Endothelial cell (in vitro differentiated cells): ENCODE measurements around the gene TPM3. TPM values are rescaled to one million over a fixed set of nuclear protein-coding genes. Genes with fewer than 3 reads are reported as not detected.
A peak's percentile ranks its signal among the peaks of the same experiment; 100 is the strongest.

Source experiments
- DNase-seq: peaks from one replicate; pipeline ENCODE4 v3.0.0; 2021; ENCODE audit warnings: low spot score
- H3K27ac Mint-ChIP-seq: one replicate; pipeline ENCODE4 v1.8.0; 2021; ENCODE audit warnings: mixed read lengths, inconsistent platforms; ENCODE audit not compliant: unreplicated experiment
- H3K27me3 Mint-ChIP-seq: one replicate; pipeline ENCODE4 v1.8.0; 2021; ENCODE audit warnings: mild to moderate bottlenecking, moderate library complexity, mixed read lengths, inconsistent platforms; ENCODE audit not compliant: unreplicated experiment
- H3K36me3 Mint-ChIP-seq: one replicate; pipeline ENCODE4 v1.8.0; 2021; ENCODE audit warnings: mild to moderate bottlenecking, low read depth, mixed read lengths, inconsistent platforms; ENCODE audit not compliant: unreplicated experiment
- H3K4me1 Mint-ChIP-seq: one replicate; pipeline ENCODE4 v1.8.0; 2021; ENCODE audit warnings: mild to moderate bottlenecking, mixed read lengths, inconsistent platforms; ENCODE audit not compliant: unreplicated experiment
- H3K4me3 Mint-ChIP-seq: one replicate; pipeline ENCODE4 v1.8.0; 2021; ENCODE audit warnings: mild to moderate bottlenecking, mixed read lengths, inconsistent platforms; ENCODE audit not compliant: unreplicated experiment
- H3K9me3 Mint-ChIP-seq: one replicate; pipeline ENCODE4 v1.8.0; 2021; ENCODE audit warnings: mixed read lengths, inconsistent platforms; ENCODE audit not compliant: unreplicated experiment
- CTCF ChIP-seq: fragments of 200-600 bp; sonication (generic); IDR thresholded peaks from one replicate; pipeline ENCODE4 v1.5.0; 2021; ENCODE audit warnings: antibody characterized with exemption; ENCODE audit not compliant: unreplicated experiment
- total RNA-seq: library from RNA; stranded (reverse); fragmentation: NEBNext Ultra II Directional; extraction: Animal tissue kit (Norgen Biotek cat#: 25700); gene quantifications from one replicate; pipeline ENCODE4 v1.2.1, GENCODE V29; 2021; ENCODE audit not compliant: unreplicated experiment

TPM3 gene
- total RNA-seq, 1 donor from 2014 or later: 689 TPM

- no peak for TF ChIP-seq CTCF
- H3K27ac Mint-ChIP-seq: peak overlapping the region; percentile 86
- DNase-seq: no peak
- no peaks in the 10 kb centered on the region for H3K9me3 Mint-ChIP-seq
- peak overlapping the region; percentile 85 for H3K4me3 Mint-ChIP-seq
- peaks cover 51% of the 10 kb centered on the region for H3K36me3 Mint-ChIP-seq
- peaks cover 74% of the 10 kb centered on the region for H3K4me1 Mint-ChIP-seq
- H3K27me3 Mint-ChIP-seq: peaks cover 13% of the 10 kb centered on the region
These were observed 12.7 kb downstream of the TPM3 start for GRCh38 chr1:154178911-154179811.

GRCh38 chr1:154178013-154178412 lies 13.9 kb downstream of the TPM3 start:
- peaks cover 11% of the 10 kb centered on the region for H3K27me3 Mint-ChIP-seq
- no peak for DNase-seq
- H3K27ac Mint-ChIP-seq: peak overlapping the region; percentile 87
- H3K36me3 Mint-ChIP-seq: peaks cover 47% of the 10 kb centered on the region
- peak overlapping the region; percentile 73 for H3K4me3 Mint-ChIP-seq
- peaks cover 70% of the 10 kb centered on the region for H3K4me1 Mint-ChIP-seq
- no peak for TF ChIP-seq CTCF
- H3K9me3 Mint-ChIP-seq: no peaks in the 10 kb centered on the region

- H3K4me1 Mint-ChIP-seq: peaks cover 70% of the 10 kb centered on the region
- peak overlapping the region; percentile 70 for H3K4me3 Mint-ChIP-seq
- peaks cover 11% of the 10 kb centered on the region for H3K27me3 Mint-ChIP-seq
- H3K9me3 Mint-ChIP-seq: no peaks in the 10 kb centered on the region
- H3K36me3 Mint-ChIP-seq: peaks cover 54% of the 10 kb centered on the region
- H3K27ac Mint-ChIP-seq: peak overlapping the region; percentile 82
- TF ChIP-seq CTCF: no peak
- no peak for DNase-seq
These were observed 15.6 kb downstream of the TPM3 start for GRCh38 chr1:154176337-154176736.

GRCh38 chr1:154174654-154175053 lies 17.2 kb downstream of the TPM3 start:
- Mint-ChIP-seq H3K4me1 (peaks cover 59% of the 10 kb centered on the region), H3K27ac (peak overlapping the region; percentile 13), H3K36me3 (peaks cover 55% of the 10 kb centered on the region), H3K4me3 (no peak overlapping the region), H3K27me3 (peaks cover 7% of the 10 kb centered on the region), H3K9me3 (no peaks in the 10 kb centered on the region)
- no peak for DNase-seq
- no peak for TF ChIP-seq CTCF

GRCh38 chr1:154171880-154172279 lies 20.0 kb downstream of the TPM3 start:
- DNase-seq: no peak
- no peak for TF ChIP-seq CTCF
- Mint-ChIP-seq H3K27ac (peak overlapping the region; percentile 73), H3K4me3 (peak overlapping the region; percentile 79), H3K4me1 (peaks cover 34% of the 10 kb centered on the region), H3K36me3 (peaks cover 55% of the 10 kb centered on the region), H3K27me3 (peaks cover 7% of the 10 kb centered on the region), H3K9me3 (no peaks in the 10 kb centered on the region)
